GM21737 (cell line): ENCODE data around the gene AGAP3.

Source experiments
- ATAC-seq: cut with Tn5 transposase; IDR thresholded peaks from one replicate; pipeline ENCODE4 v1.9.1; 2021; ENCODE audit warnings: mild to moderate bottlenecking, moderate library complexity; ENCODE audit not compliant: unreplicated experiment

The AGAP3 gene

GRCh38 chr7:151179287-151179860 lies 93.1 kb downstream of the AGAP3 start:
- ATAC-seq = no peak

GRCh38 chr7:151179946-151180345 lies 93.7 kb downstream of the AGAP3 start:
- no peak for ATAC-seq

- no peak for ATAC-seq
These were observed 94.7 kb downstream of the AGAP3 start for GRCh38 chr7:151181011-151181431.

DNA sequence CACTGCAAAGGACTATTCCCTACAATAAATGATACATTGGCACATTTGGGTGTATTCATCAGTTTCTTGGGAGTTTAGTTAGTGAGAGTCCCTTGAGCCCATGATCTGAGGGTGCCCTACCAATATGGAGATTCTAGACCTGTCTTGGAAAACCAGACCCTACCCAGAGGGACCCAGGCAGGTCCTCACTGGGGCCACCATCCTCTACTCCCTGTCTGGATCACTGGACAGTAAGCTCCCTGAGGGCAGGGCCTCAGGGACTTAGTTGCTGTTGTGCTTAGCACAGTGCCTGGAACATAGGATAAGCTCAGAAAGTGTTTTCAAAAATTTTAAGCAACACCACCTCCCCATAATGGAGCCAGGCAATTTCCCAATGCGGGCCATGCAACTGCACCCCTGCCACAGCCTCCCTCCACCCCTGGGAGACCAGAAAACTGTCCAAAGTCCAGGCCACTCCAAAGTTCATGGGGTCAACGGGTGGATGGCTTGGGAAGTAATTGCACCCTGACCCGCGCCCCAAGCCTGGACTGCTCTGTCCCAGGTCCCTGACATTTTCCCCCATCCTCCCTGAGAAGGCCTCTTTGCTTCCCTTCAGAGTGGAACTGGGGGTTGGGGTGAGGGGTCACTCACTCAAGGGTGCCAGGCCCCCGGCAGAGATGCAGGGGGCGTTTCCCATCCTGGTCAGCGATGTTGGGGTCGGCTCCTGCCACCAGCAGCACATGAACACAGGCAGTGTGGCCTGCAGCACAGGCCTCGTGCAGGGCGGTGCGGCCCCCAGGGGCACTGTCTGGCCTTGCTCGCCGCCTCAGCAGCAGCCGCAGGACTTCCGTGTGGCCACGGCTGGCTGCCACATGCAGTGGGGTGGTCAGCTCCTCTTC lies 99.7 kb downstream of the AGAP3 start:
- ATAC-seq = no peak

DNA sequence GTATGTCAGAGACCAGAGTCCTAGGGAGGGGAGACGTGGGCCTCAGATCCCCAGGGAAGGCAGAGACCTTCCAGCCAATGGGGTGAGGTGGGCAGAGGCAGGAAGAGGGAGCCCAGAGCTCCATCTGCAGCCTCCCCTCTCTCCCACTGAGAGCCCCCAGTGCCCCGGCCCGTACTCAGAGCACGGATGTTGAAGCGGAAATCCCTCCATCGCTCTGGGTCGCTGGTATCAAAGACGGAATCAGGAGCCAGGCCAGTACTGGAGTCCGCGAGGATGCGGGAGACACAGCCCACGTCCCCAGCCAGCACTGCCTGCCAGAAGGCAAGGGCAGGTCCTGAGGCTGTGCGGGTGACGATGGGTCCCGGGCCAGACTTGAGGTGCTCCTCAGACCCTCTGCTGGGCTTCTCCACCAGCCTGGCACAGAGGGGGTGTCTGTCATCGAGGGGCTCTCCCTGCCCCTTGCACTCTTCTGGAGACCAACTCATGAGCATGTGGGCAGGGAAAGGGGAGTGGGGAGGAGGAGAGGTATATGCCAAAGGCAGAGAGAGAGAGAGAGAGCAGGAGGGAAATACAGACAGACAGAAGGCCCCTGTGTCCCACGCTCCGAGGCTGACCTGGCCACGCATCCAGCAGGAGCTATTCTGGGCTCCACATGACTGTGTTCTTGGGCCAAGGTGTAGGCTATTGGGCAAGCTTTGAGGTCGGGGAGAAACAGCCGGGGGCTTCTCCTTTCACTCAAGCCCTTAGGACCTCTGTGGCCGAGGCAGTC lies 100.5 kb downstream of the AGAP3 start, which contains the start of gene ASB10:
Gene ASB10, minus strand, starts transcription at position 611 of the 769 bp plus-strand sequence. Its CDS starts 120 bp downstream, at position 491.
- ATAC-seq = no peak

- no peak for ATAC-seq
These were observed 101.4 kb downstream of the AGAP3 start for GRCh38 chr7:151187409-151188251.

DNA sequence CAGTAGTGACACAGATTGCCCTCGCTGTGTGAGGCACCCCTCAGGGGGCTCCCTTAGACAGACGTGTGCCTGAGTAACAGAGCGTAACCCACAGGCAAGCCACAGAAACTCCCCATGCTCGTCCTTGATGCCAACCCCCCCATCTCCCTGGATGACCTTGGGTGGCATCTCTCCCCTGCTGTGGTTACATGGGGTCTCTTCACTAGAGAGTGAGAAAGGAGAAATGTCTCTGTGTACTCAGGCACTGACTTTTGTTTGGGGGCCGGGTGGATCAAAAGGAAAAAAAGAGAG lies 101.9 kb downstream of the AGAP3 start:
- ATAC-seq = no peak

DNA sequence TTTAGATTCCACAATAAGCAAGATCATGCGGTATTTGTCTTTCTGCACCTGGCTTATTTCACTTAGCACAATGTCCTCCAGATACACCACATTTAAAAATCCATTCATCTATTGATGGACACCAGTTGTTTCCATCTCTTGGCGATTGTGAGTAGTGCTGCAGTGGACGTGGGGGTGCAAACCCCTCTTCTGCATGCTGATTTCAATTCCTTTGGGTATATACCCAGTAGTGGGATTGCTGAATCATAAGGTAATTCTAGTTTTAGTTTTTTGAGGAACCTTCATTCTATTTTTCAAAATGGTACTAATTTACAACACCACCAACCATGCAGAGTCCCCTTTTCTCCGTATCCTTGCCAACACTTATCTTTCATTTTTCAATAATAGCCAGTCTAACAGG lies 102.8 kb downstream of the AGAP3 start:
- no peak for ATAC-seq

GRCh38 chr7:151191544-151191943 lies 105.3 kb downstream of the AGAP3 start:
- no peak for ATAC-seq

DNA sequence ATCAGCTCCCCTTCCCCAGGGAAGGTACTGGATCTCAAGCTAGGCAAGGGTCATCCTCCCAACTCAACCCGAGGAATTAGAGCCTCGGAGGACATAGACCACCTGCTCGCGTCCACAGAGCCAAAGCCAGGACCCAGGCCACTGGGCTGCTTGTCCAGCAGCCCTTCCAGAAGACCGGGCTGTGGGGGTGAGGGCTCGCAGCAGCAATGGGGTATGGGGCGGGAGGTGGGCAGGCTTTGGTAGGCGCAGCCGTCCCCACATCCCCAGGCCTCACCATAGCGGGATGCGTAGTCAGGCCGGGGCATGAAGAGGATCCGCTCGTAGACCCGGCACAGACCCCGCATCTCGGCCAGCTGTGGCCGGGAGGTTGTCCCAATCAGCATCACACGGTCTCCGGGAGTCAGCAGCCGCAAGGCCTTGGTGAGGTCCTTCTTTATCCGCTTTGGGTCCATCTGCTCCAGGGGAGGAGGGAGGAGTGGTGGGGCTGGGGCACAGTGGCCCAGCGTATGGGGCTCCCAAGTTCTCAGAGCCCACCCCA lies 105.8 kb downstream of the AGAP3 start:
- ATAC-seq = no peak

- ATAC-seq = no peak
These were observed 107.1 kb downstream of the AGAP3 start for GRCh38 chr7:151193203-151193978.
